ENCODE measurements around the gene MICAL3.

DNA sequence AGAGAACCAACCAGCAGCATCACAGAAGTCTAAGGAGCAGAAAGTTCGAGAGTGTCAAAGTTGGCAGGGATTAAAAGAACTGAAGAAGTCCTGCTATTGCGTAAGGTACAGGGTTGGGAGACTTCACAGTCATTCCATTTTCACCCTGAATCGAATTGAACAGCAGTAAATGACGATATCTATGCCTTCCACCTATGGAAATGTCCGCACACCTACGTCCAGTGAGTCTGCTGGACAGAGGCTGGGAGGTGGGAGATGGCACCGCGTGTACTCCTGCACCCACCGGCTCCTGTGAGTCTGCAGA, 116.7 kb downstream of the MICAL3 start:
- TF ChIP-seq ZFP36 (IDR thresholded peaks at IDR 0.05; ENCODE audit: low read depth, low read length, partially characterized antibody) (no peak), ZNF384 (IDR thresholded peaks at IDR 0.05; ENCODE audit: low read depth, low read length) (no peak), KLF10 (CRISPR knock-in tag; IDR thresholded peaks at IDR 0.05) (no peak), EP300 (IDR thresholded peaks at IDR 0.05; ENCODE audit: low read length) (no peak), ZNF134 (CRISPR knock-in tag; conservative IDR thresholded peaks at IDR 0.05) (no peak), ZBTB8A (IDR thresholded peaks at IDR 0.05; ENCODE audit: partially characterized antibody) (no peak), FOXM1 (IDR thresholded peaks at IDR 0.05; ENCODE audit: low read depth) (no peak), FOXM1 (CRISPR knock-in tag; IDR thresholded peaks at IDR 0.05; ENCODE audit: low read depth) (no peak), DPF2 (IDR thresholded peaks at IDR 0.05) (no peak)
- TF ChIP-seq, protein P1, sequence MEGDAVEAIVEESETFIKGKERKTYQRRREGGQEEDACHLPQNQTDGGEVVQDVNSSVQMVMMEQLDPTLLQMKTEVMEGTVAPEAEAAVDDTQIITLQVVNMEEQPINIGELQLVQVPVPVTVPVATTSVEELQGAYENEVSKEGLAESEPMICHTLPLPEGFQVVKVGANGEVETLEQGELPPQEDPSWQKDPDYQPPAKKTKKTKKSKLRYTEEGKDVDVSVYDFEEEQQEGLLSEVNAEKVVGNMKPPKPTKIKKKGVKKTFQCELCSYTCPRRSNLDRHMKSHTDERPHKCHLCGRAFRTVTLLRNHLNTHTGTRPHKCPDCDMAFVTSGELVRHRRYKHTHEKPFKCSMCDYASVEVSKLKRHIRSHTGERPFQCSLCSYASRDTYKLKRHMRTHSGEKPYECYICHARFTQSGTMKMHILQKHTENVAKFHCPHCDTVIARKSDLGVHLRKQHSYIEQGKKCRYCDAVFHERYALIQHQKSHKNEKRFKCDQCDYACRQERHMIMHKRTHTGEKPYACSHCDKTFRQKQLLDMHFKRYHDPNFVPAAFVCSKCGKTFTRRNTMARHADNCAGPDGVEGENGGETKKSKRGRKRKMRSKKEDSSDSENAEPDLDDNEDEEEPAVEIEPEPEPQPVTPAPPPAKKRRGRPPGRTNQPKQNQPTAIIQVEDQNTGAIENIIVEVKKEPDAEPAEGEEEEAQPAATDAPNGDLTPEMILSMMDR (IDR thresholded peaks at IDR 0.05 in 2 of 3, conservative IDR thresholded peaks at IDR 0.05 in 1 of 3; ENCODE audit: insufficient read depth in 2 of 3, low read depth in 1 of 3, low read length in 3 of 3), result no peak
- TF ChIP-seq, protein P2, sequence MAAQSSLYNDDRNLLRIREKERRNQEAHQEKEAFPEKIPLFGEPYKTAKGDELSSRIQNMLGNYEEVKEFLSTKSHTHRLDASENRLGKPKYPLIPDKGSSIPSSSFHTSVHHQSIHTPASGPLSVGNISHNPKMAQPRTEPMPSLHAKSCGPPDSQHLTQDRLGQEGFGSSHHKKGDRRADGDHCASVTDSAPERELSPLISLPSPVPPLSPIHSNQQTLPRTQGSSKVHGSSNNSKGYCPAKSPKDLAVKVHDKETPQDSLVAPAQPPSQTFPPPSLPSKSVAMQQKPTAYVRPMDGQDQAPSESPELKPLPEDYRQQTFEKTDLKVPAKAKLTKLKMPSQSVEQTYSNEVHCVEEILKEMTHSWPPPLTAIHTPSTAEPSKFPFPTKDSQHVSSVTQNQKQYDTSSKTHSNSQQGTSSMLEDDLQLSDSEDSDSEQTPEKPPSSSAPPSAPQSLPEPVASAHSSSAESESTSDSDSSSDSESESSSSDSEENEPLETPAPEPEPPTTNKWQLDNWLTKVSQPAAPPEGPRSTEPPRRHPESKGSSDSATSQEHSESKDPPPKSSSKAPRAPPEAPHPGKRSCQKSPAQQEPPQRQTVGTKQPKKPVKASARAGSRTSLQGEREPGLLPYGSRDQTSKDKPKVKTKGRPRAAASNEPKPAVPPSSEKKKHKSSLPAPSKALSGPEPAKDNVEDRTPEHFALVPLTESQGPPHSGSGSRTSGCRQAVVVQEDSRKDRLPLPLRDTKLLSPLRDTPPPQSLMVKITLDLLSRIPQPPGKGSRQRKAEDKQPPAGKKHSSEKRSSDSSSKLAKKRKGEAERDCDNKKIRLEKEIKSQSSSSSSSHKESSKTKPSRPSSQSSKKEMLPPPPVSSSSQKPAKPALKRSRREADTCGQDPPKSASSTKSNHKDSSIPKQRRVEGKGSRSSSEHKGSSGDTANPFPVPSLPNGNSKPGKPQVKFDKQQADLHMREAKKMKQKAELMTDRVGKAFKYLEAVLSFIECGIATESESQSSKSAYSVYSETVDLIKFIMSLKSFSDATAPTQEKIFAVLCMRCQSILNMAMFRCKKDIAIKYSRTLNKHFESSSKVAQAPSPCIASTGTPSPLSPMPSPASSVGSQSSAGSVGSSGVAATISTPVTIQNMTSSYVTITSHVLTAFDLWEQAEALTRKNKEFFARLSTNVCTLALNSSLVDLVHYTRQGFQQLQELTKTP (IDR thresholded peaks at IDR 0.05; ENCODE audit: low read depth in 1 of 2, partially characterized antibody in 2 of 2), result no peak
- TF ChIP-seq, protein P3, sequence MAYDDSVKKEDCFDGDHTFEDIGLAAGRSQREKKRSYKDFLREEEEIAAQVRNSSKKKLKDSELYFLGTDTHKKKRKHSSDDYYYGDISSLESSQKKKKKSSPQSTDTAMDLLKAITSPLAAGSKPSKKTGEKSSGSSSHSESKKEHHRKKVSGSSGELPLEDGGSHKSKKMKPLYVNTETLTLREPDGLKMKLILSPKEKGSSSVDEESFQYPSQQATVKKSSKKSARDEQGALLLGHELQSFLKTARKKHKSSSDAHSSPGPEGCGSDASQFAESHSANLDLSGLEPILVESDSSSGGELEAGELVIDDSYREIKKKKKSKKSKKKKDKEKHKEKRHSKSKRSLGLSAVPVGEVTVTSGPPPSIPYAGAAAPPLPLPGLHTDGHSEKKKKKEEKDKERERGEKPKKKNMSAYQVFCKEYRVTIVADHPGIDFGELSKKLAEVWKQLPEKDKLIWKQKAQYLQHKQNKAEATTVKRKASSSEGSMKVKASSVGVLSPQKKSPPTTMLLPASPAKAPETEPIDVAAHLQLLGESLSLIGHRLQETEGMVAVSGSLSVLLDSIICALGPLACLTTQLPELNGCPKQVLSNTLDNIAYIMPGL (CRISPR knock-in tag; IDR thresholded peaks at IDR 0.05), result no peak
- TF ChIP-seq, protein P4, sequence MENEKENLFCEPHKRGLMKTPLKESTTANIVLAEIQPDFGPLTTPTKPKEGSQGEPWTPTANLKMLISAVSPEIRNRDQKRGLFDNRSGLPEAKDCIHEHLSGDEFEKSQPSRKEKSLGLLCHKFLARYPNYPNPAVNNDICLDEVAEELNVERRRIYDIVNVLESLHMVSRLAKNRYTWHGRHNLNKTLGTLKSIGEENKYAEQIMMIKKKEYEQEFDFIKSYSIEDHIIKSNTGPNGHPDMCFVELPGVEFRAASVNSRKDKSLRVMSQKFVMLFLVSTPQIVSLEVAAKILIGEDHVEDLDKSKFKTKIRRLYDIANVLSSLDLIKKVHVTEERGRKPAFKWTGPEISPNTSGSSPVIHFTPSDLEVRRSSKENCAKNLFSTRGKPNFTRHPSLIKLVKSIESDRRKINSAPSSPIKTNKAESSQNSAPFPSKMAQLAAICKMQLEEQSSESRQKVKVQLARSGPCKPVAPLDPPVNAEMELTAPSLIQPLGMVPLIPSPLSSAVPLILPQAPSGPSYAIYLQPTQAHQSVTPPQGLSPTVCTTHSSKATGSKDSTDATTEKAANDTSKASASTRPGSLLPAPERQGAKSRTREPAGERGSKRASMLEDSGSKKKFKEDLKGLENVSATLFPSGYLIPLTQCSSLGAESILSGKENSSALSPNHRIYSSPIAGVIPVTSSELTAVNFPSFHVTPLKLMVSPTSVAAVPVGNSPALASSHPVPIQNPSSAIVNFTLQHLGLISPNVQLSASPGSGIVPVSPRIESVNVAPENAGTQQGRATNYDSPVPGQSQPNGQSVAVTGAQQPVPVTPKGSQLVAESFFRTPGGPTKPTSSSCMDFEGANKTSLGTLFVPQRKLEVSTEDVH (IDR thresholded peaks at IDR 0.05; ENCODE audit: low read depth, partially characterized antibody), result no peak

All from K562 (cell line).